Neural cell (in vitro differentiated cells): ENCODE measurements around the gene ENG. TPM values are rescaled to one million over a fixed set of nuclear protein-coding genes. Genes with fewer than 3 reads are reported as not detected.
"Not testable (repeated sequence)": the region's sequence is repeated elsewhere in the genome, so short reads cannot be mapped to it uniquely, and the experiment has no call there.

ENCODE experiments used
- H2AFZ ChIP-seq: fragments of 200-600, 300-800 bp; sonication (generic), shearing (Covaris generic); 2 replicates; pipeline ENCODE4 v1.6.0; 2014; ENCODE audit warnings: low read depth, mild to moderate bottlenecking, antibody characterized with exemption, low read length, moderate library complexity
- H3F3A ChIP-seq: fragments of 200-600 bp; shearing (Covaris generic); 2 replicates; pipeline ENCODE4 v1.6.1; 2016; ENCODE audit warnings: mild to moderate bottlenecking, moderate library complexity, mixed read lengths, antibody characterized with exemption, low read length; ENCODE audit not compliant: insufficient read depth, poor library complexity, severe bottlenecking
- H3K27ac ChIP-seq: fragments of 200-600, 300-800 bp; sonication (generic), shearing (Covaris generic); 2 replicates; pipeline ENCODE4 v1.5.1; 2014; ENCODE audit warnings: mild to moderate bottlenecking, low read length, moderate library complexity
- H3K27me3 ChIP-seq: fragments of 300-800, 200-600 bp; sonication (generic), shearing (Covaris generic); 2 replicates; pipeline ENCODE4 v1.6.0; 2014; ENCODE audit warnings: mild to moderate bottlenecking, low read depth, low read length, moderate library complexity; ENCODE audit not compliant: insufficient read depth
- H3K36me3 ChIP-seq: fragments of 300-800, 200-600 bp; sonication (generic), shearing (Covaris generic); 2 replicates; pipeline ENCODE4 v1.5.1; 2014; ENCODE audit warnings: mild to moderate bottlenecking, antibody characterized with exemption, low read length, moderate library complexity; ENCODE audit not compliant: insufficient read depth
- H3K4me2 ChIP-seq: fragments of 300-800, 200-600 bp; sonication (generic), shearing (Covaris generic); 2 replicates; pipeline ENCODE4 v1.6.0; 2014; ENCODE audit warnings: mild to moderate bottlenecking, low read length
- H3K4me3 ChIP-seq: fragments of 300-800, 200-600 bp; sonication (generic), shearing (Covaris generic); 2 replicates; pipeline ENCODE4 v1.5.1; 2014; ENCODE audit warnings: mild to moderate bottlenecking, low read length, moderate library complexity
- H3K79me2 ChIP-seq: fragments of 200-600 bp; shearing (Covaris generic); replicated peaks from 2 replicates; pipeline ENCODE4 v1.6.0; 2014; ENCODE audit warnings: mild to moderate bottlenecking, low read length, moderate library complexity; ENCODE audit not compliant: insufficient read depth
- H3K9ac ChIP-seq: fragments of 300-800, 200-600 bp; sonication (generic), shearing (Covaris generic); 2 replicates; pipeline ENCODE4 v1.6.1; 2016; ENCODE audit warnings: mild to moderate bottlenecking, low read length, mixed read lengths
- H3K9me2 ChIP-seq: fragments of 200-600 bp; shearing (Covaris generic); 2 replicates; pipeline ENCODE4 v1.6.1; 2016; ENCODE audit warnings: mild to moderate bottlenecking, low read length, mixed read lengths; ENCODE audit not compliant: insufficient read depth
- H3K9me3 ChIP-seq: fragments of 200-600, 300-800 bp; sonication (generic), shearing (Covaris generic); 2 replicates; pipeline ENCODE4 v1.6.1; 2016; ENCODE audit warnings: mild to moderate bottlenecking, mixed run types, low read length, moderate library complexity, mixed read lengths
- H4K20me1 ChIP-seq: fragments of 200-600 bp; shearing (Covaris generic); 2 replicates; pipeline ENCODE4 v1.6.1; 2016; ENCODE audit warnings: mild to moderate bottlenecking, mixed run types; ENCODE audit not compliant: insufficient read depth
- EP300 ChIP-seq: fragments of 450-650 bp; conservative IDR thresholded peaks from 2 replicates; pipeline ENCODE4 v1.6.1; 2014; ENCODE audit warnings: antibody characterized with exemption, mild to moderate bottlenecking, moderate library complexity; ENCODE audit not compliant: poor library complexity, severe bottlenecking
- EZH2 ChIP-seq: fragments of 200-600, 300-800 bp; shearing (Covaris generic), sonication (generic); IDR thresholded peaks from 2 replicates; pipeline ENCODE4 v1.6.1; 2014; ENCODE audit warnings: antibody characterized with exemption, low read length, borderline replicate concordance, mild to moderate bottlenecking; ENCODE audit not compliant: insufficient read depth, poor library complexity, severe bottlenecking
- MXI1 ChIP-seq: fragments of 450-650 bp; conservative IDR thresholded peaks from 2 replicates; pipeline ENCODE4 v1.6.1; 2014; ENCODE audit warnings: antibody characterized with exemption, mild to moderate bottlenecking; ENCODE audit not compliant: poor library complexity, severe bottlenecking
- POLR2AphosphoS5 ChIP-seq: IDR thresholded peaks from 2 replicates; pipeline ENCODE4 v1.6.1; 2012
- RAD21 ChIP-seq: fragments of 450-650 bp; conservative IDR thresholded peaks from 2 replicates; pipeline ENCODE4 v1.6.1; 2014; ENCODE audit warnings: antibody characterized with exemption, mild to moderate bottlenecking, moderate library complexity
- SMC3 ChIP-seq: fragments of 450-650 bp; conservative IDR thresholded peaks from 2 replicates; pipeline ENCODE4 v1.6.1; 2014; ENCODE audit warnings: antibody characterized with exemption, mild to moderate bottlenecking, moderate library complexity; ENCODE audit not compliant: poor library complexity
- TAF1 ChIP-seq: IDR thresholded peaks from 2 replicates; pipeline ENCODE4 v1.6.1; 2012; ENCODE audit warnings: low read depth
- polyA plus RNA-seq: library from polyadenylated mRNA; depleted of rRNA; stranded (reverse); fragments of >200 nt; gene quantifications from 2 replicates; pipeline ENCODE4 v1.2.3, GENCODE V29; 2014
- TF ChIP-seq, protein P1 (sequence below): IDR thresholded peaks from 2 replicates; pipeline ENCODE4 v1.6.1; 2012; ENCODE audit warnings: borderline replicate concordance
- TF ChIP-seq, protein P2 (sequence below): fragments of 450-650 bp; IDR thresholded peaks from 2 replicates; pipeline ENCODE4 v1.5.1; 2014; ENCODE audit warnings: antibody characterized with exemption, mild to moderate bottlenecking, moderate library complexity; ENCODE audit not compliant: poor library complexity, severe bottlenecking

Gene ENG
- polyA plus RNA-seq, 1 donor from 2014 or later = not detected

DNA sequence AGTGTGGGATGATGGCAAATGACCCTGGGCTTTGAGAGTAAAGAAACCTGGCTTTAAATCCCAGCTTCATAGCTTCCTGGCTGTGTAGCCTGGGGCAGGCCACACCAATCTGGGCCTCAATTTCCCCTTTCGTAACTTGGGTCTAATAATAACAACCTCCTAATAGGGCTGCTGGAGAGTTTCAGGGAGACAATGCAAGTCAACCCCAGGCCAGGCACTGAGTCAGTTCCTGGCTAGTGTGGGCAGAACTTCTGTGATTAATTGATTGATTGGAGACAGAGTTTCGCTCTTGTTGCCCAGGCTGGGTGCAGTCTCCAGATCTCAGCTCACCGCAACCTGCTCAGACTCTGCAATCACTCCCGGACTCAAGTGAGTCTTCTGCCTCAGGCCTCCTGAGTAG, 72.7 kb downstream of the ENG start:
- H3K79me2 ChIP-seq = no peaks in the 10 kb centered on the region
- H3K4me3 ChIP-seq = no peak overlapping the region
- H3K36me3 ChIP-seq = no peaks in the 10 kb centered on the region

DNA sequence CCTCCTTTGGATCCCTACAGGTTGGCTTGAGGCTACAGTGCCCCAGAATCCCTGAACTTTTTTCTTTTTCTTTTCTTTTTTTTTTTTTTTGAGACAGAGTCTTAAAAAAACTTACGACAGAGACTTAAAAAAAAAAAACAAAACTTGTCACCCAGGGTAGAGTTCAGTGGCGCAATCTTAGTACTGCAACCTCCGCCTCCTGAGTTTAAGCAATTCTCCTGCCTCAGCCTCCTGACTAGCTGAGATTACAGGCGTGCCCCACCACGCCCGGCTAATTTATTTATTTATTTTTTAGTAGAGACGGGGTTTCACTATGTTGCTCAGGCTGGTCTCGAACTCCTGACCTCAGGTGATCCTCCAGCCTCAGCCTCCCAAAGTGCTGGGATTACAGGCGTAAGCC, 73.5 kb downstream of the ENG start:
- H3K27me3 ChIP-seq, H4K20me1 ChIP-seq, H3K9me3 ChIP-seq, H3K36me3 ChIP-seq, H3K4me2 ChIP-seq, H3K9ac ChIP-seq, H3F3A ChIP-seq, H3K4me3 ChIP-seq, H3K27ac ChIP-seq, H3K79me2 ChIP-seq, H2AFZ ChIP-seq, H3K9me2 ChIP-seq: not testable (repeated sequence)

More for the DNA sequence above, 72.7 kb downstream of the ENG start:
- Histone ChIP-seq H2AFZ (no peak overlapping the region), H3K27me3 (no peaks in the 10 kb centered on the region), H3F3A (no peaks in the 10 kb centered on the region), H3K4me2 (no peak overlapping the region), H4K20me1 (no peaks in the 10 kb centered on the region), H3K27ac (no peak overlapping the region), H3K9ac (no peak overlapping the region), H3K9me3 (no peaks in the 10 kb centered on the region), H3K9me2 (no peaks in the 10 kb centered on the region)
- TF ChIP-seq, protein P1, sequence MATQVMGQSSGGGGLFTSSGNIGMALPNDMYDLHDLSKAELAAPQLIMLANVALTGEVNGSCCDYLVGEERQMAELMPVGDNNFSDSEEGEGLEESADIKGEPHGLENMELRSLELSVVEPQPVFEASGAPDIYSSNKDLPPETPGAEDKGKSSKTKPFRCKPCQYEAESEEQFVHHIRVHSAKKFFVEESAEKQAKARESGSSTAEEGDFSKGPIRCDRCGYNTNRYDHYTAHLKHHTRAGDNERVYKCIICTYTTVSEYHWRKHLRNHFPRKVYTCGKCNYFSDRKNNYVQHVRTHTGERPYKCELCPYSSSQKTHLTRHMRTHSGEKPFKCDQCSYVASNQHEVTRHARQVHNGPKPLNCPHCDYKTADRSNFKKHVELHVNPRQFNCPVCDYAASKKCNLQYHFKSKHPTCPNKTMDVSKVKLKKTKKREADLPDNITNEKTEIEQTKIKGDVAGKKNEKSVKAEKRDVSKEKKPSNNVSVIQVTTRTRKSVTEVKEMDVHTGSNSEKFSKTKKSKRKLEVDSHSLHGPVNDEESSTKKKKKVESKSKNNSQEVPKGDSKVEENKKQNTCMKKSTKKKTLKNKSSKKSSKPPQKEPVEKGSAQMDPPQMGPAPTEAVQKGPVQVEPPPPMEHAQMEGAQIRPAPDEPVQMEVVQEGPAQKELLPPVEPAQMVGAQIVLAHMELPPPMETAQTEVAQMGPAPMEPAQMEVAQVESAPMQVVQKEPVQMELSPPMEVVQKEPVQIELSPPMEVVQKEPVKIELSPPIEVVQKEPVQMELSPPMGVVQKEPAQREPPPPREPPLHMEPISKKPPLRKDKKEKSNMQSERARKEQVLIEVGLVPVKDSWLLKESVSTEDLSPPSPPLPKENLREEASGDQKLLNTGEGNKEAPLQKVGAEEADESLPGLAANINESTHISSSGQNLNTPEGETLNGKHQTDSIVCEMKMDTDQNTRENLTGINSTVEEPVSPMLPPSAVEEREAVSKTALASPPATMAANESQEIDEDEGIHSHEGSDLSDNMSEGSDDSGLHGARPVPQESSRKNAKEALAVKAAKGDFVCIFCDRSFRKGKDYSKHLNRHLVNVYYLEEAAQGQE = no peak
- TF ChIP-seq POLR2AphosphoS5 = no peak

DNA sequence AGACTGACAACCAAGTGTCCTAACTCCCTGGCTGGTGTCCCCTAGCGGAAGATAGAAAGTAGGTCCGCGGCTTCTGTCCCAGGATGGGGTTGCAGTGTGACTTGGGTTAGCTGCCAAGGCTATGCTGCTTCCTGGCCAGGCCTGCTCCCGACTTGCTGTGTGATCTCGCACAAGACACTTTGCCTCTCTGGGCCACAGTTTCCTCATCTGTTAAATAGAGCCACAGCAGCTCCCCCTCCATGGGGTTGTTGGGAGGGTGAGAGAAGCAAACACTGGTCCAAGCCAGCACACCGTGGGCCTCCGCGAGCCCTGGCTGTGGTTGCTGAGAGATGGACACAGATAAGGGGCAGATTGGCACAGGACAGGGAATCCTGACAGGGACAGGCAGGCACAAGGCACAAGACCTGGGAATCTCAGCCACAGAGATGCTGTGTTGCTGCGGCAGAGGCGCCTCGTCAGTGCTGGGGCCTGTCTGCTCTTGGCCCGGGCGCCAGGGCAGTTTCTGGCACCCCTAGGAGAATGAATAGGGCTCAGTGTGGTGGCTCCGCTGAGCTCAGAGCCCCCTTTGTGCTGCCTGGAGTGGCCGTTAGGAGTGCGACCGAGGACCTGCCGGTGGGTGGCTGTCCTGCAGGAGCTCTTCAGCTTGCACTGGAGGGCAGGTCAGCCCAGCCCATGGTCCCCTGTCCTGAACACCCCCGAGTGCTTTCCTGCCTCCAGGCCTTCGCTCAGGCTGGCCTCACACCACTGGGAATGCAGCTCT, 74.2 kb downstream of the ENG start:
- Histone ChIP-seq H3F3A (no peaks in the 10 kb centered on the region), H3K27me3 (no peaks in the 10 kb centered on the region), H3K27ac (no peak overlapping the region), H3K4me3 (no peak overlapping the region), H3K9me2 (no peaks in the 10 kb centered on the region), H3K9ac (no peak overlapping the region), H3K79me2 (no peaks in the 10 kb centered on the region), H3K36me3 (no peaks in the 10 kb centered on the region), H3K4me2 (no peak overlapping the region), H4K20me1 (no peaks in the 10 kb centered on the region), H3K9me3 (no peaks in the 10 kb centered on the region), H2AFZ (no peak overlapping the region)
- TF ChIP-seq, protein P2, sequence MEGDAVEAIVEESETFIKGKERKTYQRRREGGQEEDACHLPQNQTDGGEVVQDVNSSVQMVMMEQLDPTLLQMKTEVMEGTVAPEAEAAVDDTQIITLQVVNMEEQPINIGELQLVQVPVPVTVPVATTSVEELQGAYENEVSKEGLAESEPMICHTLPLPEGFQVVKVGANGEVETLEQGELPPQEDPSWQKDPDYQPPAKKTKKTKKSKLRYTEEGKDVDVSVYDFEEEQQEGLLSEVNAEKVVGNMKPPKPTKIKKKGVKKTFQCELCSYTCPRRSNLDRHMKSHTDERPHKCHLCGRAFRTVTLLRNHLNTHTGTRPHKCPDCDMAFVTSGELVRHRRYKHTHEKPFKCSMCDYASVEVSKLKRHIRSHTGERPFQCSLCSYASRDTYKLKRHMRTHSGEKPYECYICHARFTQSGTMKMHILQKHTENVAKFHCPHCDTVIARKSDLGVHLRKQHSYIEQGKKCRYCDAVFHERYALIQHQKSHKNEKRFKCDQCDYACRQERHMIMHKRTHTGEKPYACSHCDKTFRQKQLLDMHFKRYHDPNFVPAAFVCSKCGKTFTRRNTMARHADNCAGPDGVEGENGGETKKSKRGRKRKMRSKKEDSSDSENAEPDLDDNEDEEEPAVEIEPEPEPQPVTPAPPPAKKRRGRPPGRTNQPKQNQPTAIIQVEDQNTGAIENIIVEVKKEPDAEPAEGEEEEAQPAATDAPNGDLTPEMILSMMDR = no peak
- TF ChIP-seq, protein P1 = no peak
- TF ChIP-seq EP300 = no peak
- TF ChIP-seq EZH2 = no peak
- TF ChIP-seq RAD21 = no peak
- no peak for TF ChIP-seq SMC3
- TF ChIP-seq POLR2AphosphoS5 = no peak
- TF ChIP-seq TAF1 = no peak
- TF ChIP-seq MXI1 = no peak
